Upper lobe of left lung (tissue), 6 donors: ENCODE results near the gene SOST. TPM values are rescaled to one million over a fixed set of nuclear protein-coding genes. Genes with fewer than 3 reads are reported as not detected.

ENCODE experiments used
- ATAC-seq, 2 donors: fragments of 200-7000 bp; cut with Tn5 transposase; one replicate each; pipeline ENCODE4 v1.9.1; 2022; ENCODE audit warnings: mild to moderate bottlenecking in 2 of 2, moderate library complexity in 2 of 2; ENCODE audit not compliant: low FRiP score in 2 of 2
- DNase-seq, 2 donors: peaks; one replicate each; pipeline ENCODE4 v3.0.0-alpha.2; 2019 to 2020
- H3K27ac ChIP-seq, 4 donors: fragments of 200-600 bp; sonication (generic); one replicate each; pipeline ENCODE4 v1.5.1; 2016 to 2019
- H3K27me3 ChIP-seq, 4 donors: fragments of 200-600 bp; sonication (generic); one replicate each; pipeline ENCODE4 v1.5.1; 2017 to 2019
- H3K36me3 ChIP-seq, 4 donors: fragments of 200-600 bp; sonication (generic); one replicate each; pipeline ENCODE4 v1.5.1; 2016 to 2019
- H3K4me1 ChIP-seq, 4 donors: fragments of 200-600 bp; sonication (generic); one replicate each; pipeline ENCODE4 v1.5.1; 2018 to 2019
- H3K4me3 ChIP-seq, 4 donors: fragments of 200-600 bp; sonication (generic); one replicate each; pipeline ENCODE4 v1.5.1; 2017 to 2019; ENCODE audit warnings: mild to moderate bottlenecking in 2 of 4, moderate library complexity in 1 of 4
- H3K9me3 ChIP-seq, 4 donors: fragments of 200-600 bp; sonication (generic); one replicate each; pipeline ENCODE4 v1.5.1; 2018 to 2019
- CTCF ChIP-seq, 6 experiments: fragments of 450-650 bp in 4 of 6; fragments of 200-600 bp in 2 of 6; sonication (generic) in 2 of 6; IDR thresholded peaks; one replicate each; pipeline ENCODE4 v1.5.1; 2016 to 2019; ENCODE audit warnings: antibody characterized with exemption in 6 of 6
- EP300 ChIP-seq, 4 donors: sonication (generic); formaldehyde crosslinking; IDR thresholded peaks; one replicate each; pipeline ENCODE4 v1.5.1; 2017; ENCODE audit warnings: antibody characterized with exemption in 4 of 4, control low read depth in 2 of 4
- POLR2A ChIP-seq, 4 donors: fragments of 450-650 bp; IDR thresholded peaks; one replicate each; pipeline ENCODE4 v1.5.1; 2016 to 2017; ENCODE audit warnings: antibody characterized with exemption in 4 of 4, mild to moderate bottlenecking in 2 of 4
- POLR2AphosphoS5 ChIP-seq, 2 donors: sonication (generic); formaldehyde crosslinking; IDR thresholded peaks; one replicate each; pipeline ENCODE4 v1.5.1; 2017; ENCODE audit warnings: antibody characterized with exemption in 2 of 2
- whole genome bisulfite sequencing, 2 donors: methylation state at CpG; one replicate each; pipeline ENCODE4 v1.1.5; 2017 to 2018; 5-methylcytosine and 5-hydroxymethylcytosine counted together
- total RNA-seq, 6 donors: library from RNA; depleted of rRNA in 4 of 6; stranded (reverse); fragments of >200 nt in 4 of 6; gene quantifications; one replicate each; pipeline versions ENCODE4 v1.1.0 to v1.2.1, GENCODE V29; 2016 to 2021
- donor health status: DM: no; HTN: no; CAD: no; lungs with moderate emphysema.
- donor health status: DM: no; HTN: yes; CAD: no; lungs with severe emphysema.

Gene SOST
- total RNA-seq, 6 donors from 2014 or later: not detected

- TF ChIP-seq EP300 (IDR thresholded peaks at IDR 0.05) (no peak), POLR2AphosphoS5 (IDR thresholded peaks at IDR 0.05) (no peak), CTCF (IDR thresholded peaks at IDR 0.05) (no peak), POLR2A (IDR thresholded peaks at IDR 0.05) (no peak)
- no peaks in the 10 kb centered on the region for H3K27me3 ChIP-seq
- no peaks in the 10 kb centered on the region for H3K36me3 ChIP-seq
- no peak overlapping the region for H3K27ac ChIP-seq
- WGBS, 2 donors: 77 to 92% methylated on average over 5 of the region's 5 CpGs
- H3K4me1 ChIP-seq: peaks cover 0 to 4% (median 0%) of the 10 kb centered on the region in 4 donors
- H3K9me3 ChIP-seq: no peaks in the 10 kb centered on the region
- DNase-seq: no peak
- ATAC-seq: no peak
- no peak overlapping the region for H3K4me3 ChIP-seq
Measured at GRCh38 chr17:43706235-43706634, 52.4 kb downstream of the SOST start.

Other genes starting within 250 kb of the SOST start
- 1 to 10 TPM; 2.8 to 5.2 (median 3.4) TPM for gene ETV4, start 212.5 kb downstream of the SOST start, total RNA-seq
- gene MEOX1, start 96.9 kb downstream of the SOST start, total RNA-seq: 1 to 10 TPM in 2 of 6 donors, under 1 TPM in 1, not detected in 3; 0.98 to 3.0 (median 1.6) TPM
- gene DUSP3, start 20.2 kb upstream of the SOST start, total RNA-seq: 100 to 1,000 TPM in 3 of 6 donors, 10 to 100 TPM in 3; 58.7 to 122 (median 101) TPM
- gene CFAP97D1, start 21.6 kb upstream of the SOST start, total RNA-seq: under 1 TPM in 1 of 6 donors, not detected in 5; 0.17 TPM
- 100 to 1,000 TPM in 1 of 6 donors, 10 to 100 TPM in 5; 16.2 to 142 (median 38.5) TPM for gene MPP3, start 74.4 kb upstream of the SOST start, total RNA-seq
- 10 to 100 TPM in 2 of 6 donors, 1 to 10 TPM in 3, under 1 TPM in 1; 0.71 to 65.9 (median 7.8) TPM for gene CD300LG, start 88.4 kb upstream of the SOST start, total RNA-seq
- gene MPP2, start 148.7 kb upstream of the SOST start, total RNA-seq: 1 to 10 TPM in 2 of 6 donors, under 1 TPM in 3, not detected in 1; 0.20 to 2.0 (median 0.74) TPM
- not detected for gene PPY, start 183.7 kb upstream of the SOST start, total RNA-seq
- under 1 TPM in 1 of 6 donors, not detected in 5; 0.60 TPM for gene PYY, start 195.1 kb upstream of the SOST start, total RNA-seq
- 10 to 100 TPM in 1 of 6 donors, 1 to 10 TPM in 5; 4.3 to 12.4 (median 7.0) TPM for gene NAGS, start 245.8 kb upstream of the SOST start, total RNA-seq